Choroid plexus epithelial cell (primary cell): ENCODE results near the gene ELL2.
"Not testable (repeated sequence)": the region's sequence is repeated elsewhere in the genome, so short reads cannot be mapped to it uniquely, and the experiment has no call there.

Experiments used
- DNase-seq: peaks from one replicate; pipeline ENCODE4 v3.0.0-alpha.2; 2010; ENCODE audit warnings: low read depth
- H3K4me3 ChIP-seq: 2 replicates; pipeline ENCODE4 v1.5.1; 2011; ENCODE audit warnings: low read depth, mild to moderate bottlenecking, control low read depth, low read length, moderate library complexity
- TF ChIP-seq, protein P1 (sequence below): conservative IDR thresholded peaks from 2 replicates; pipeline ENCODE4 v1.5.1; 2011; ENCODE audit warnings: low read depth, mild to moderate bottlenecking, control low read depth, inconsistent platforms, low read length, moderate library complexity

ELL2 gene

DNA sequence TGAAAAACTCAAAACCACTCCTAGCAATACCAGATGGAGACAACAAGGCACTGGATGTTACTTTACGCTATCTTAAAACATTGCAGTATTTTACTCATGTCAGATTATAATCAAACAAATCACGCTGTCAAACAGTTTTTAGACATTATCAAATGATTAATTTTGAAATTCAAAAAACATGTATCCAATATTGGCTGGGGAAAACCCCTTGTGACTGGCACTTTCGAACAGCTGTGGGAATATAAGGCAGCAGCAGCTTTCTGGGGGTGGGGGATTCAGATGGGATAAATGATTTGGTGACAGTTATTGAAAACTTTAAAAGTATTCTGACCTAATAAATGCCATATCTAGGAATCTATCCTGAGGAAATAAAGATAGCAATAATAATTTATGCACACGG, 28.7 kb downstream of the ELL2 start:
- TF ChIP-seq, protein P1, sequence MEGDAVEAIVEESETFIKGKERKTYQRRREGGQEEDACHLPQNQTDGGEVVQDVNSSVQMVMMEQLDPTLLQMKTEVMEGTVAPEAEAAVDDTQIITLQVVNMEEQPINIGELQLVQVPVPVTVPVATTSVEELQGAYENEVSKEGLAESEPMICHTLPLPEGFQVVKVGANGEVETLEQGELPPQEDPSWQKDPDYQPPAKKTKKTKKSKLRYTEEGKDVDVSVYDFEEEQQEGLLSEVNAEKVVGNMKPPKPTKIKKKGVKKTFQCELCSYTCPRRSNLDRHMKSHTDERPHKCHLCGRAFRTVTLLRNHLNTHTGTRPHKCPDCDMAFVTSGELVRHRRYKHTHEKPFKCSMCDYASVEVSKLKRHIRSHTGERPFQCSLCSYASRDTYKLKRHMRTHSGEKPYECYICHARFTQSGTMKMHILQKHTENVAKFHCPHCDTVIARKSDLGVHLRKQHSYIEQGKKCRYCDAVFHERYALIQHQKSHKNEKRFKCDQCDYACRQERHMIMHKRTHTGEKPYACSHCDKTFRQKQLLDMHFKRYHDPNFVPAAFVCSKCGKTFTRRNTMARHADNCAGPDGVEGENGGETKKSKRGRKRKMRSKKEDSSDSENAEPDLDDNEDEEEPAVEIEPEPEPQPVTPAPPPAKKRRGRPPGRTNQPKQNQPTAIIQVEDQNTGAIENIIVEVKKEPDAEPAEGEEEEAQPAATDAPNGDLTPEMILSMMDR = no peak
- no peak for DNase-seq

DNA sequence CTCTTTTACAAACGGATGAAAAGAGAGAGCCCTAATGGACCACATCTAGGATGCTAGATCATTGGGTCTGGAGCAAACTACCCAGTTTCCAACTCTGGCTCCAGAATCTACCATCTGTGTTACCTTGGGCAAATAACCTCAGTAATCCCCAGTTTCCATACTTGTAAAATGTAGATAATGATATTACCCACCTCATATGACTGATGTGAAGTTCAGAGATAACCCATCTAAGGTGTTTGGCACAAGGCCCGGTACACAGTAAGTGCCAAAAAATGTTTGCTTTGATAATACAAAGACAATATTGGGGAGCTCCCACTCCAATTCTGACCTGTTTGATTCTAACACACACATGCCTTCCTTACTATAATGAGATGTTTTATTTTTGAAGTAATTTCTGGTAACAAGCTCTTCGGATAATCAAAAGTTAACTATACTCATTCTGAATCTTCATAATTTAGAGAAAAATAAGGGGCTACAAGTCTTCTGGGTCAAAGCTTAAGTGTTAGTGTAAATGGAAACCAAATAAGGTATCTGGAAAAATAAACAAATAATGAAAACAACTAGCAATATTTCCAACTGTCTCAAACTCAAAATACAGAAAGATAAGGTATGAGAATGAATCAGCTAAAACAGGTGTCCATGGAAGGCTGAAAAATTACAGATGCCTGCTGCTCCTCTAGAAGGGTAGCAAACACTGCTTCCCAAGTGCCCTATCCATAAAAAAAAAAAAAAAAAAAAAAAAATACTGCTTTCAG, 30.4 kb downstream of the ELL2 start:
- TF ChIP-seq, protein P1 = no peak

More for the DNA sequence above, 28.7 kb downstream of the ELL2 start:
- H3K4me3 ChIP-seq = no peak overlapping the region

DNA sequence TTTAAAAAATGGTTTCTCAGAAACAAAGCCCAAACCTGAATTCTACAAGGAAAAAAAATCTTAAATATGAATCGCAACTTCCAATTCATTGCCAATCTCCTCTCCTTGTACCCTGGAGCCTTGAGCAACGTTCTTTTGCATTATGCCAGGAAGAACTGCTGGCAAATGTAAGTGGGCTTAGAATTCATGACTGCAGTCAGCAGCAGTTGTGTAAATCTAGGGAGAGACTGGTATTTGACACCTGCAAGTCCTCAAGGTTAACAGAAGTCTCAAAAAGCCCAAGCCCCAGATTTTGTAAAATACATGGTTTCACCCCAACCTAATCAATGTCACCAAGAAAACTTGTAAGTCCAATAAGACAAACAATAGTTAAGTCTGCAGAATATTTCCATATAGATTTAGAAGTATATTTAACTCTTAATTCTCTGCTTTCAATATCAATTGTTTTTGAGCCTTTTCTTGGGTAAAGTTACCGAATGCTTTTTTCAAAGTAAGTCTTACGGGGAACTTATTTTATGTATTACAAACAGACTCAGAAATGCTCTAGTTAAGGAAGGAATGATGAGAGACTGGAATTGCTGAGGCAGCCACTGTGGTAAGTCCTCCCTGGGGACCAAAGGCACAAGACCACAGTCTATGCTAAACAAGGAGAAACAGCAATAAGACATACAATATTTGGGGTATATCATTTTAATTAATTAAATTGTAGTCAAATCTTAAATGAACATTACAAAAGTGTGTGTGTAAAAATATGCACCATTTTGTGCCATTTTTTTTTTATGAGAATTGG, 31.3 kb downstream of the ELL2 start:
- TF ChIP-seq, protein P1 = no peak
- no peak for DNase-seq
- H3K4me3 ChIP-seq = no peak overlapping the region

More for the DNA sequence above, 30.4 kb downstream of the ELL2 start:
- DNase-seq = no peak
- H3K4me3 ChIP-seq = no peak overlapping the region

DNA sequence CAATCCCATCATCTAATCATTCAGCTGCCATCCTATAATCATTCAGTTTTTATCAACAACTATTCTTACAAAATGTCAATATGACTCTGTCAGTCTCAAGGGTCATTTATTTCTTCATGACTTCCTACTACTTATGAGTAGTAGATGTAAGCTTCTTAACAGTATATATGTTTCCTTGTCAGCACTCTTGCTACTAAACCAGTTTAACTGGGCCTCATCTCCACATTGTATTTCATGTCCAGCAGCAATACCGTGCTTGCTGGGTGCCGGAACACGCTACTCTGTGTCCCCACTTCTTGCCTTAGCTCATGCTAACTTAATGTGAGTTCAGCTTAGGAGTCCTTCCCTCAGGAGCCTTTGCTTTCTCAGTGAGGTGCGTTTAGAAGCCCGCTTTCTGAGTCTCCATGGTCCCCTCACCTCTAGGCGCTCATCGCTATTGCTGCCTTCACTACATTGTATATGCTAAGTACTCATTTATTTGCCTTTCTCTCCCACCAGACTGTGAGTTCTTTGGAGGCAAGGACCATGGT, 32.9 kb downstream of the ELL2 start:
- TF ChIP-seq, protein P1 = no peak
- no peak overlapping the region for H3K4me3 ChIP-seq
- no peak for DNase-seq

DNA sequence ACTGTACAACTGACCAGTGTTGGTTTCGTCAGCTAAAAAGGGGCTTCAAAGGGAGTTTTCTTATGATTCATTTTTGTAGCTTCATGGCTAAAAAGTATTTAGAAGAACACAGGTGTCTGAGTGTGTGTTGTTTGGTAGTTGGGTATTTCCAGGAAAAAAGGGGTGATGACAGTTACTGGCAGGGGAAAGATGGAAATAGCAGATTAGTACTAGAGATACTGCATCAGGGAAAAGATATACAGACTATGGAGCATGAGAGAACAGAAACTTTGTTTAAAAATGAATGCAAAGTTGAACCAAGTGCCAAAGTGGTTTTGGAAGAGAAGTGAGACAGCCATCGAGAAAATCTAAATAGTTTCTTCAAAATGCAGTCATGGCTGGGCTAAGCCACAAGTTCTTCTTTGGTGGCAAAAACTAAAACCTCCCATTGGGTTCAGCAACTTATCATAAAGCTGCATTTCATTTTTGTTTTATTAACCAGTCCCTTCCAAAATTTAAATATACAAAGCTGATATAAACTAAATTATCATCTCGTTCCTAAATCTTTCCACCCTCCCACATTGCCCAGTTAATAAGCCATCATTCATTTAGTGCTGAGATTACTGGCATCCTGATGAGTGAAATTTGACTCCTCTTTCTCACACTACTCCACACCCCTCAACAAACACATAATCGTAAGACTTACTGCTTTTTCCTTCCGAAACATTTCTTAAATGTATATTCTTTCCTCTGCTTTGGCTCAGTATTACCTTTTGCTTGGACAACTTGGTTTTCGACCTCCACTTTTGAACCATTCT, 33.5 kb downstream of the ELL2 start:
- no peak overlapping the region for H3K4me3 ChIP-seq
- TF ChIP-seq, protein P1 = no peak
- no peak for DNase-seq

DNA sequence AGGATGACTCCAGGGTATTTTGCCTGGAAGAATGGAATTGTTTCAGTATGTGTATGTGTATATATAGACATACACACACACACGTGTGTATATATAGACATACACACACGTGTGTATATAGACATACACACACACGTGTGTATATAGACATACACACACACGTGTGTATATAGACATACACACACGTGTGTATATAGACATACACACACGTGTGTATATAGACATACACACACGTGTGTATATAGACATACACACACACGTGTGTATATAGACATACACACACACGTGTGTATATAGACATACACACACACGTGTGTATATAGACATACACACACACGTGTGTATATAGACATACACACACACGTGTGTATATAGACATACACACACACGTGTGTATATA, 34.4 kb downstream of the ELL2 start:
- not testable (repeated sequence) for H3K4me3 ChIP-seq

DNA sequence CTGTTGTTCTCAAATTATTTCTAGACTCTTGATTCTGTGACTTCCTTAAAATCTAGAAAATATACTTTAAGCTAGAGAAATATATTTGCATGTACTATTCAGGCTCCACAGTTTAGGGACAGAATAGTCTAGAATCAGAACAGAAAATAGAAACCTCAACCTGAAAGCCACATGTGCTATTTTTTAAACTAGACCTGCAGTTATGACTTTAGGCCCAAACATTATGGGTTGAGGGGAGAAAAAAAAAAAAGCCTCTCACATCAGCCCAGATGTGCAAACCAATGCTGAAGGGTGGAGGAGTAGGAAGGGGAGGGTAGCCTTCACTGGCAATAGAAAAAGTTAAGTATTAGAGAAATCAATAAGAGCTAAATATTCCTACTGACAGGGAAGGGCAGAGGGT, 35.7 kb downstream of the ELL2 start:
- TF ChIP-seq, protein P1 = no peak
- DNase-seq = no peak
- no peak overlapping the region for H3K4me3 ChIP-seq

More for the DNA sequence above, 34.4 kb downstream of the ELL2 start:
- not testable (repeated sequence) for DNase-seq
